Inflammatory macrophage (primary cell): ENCODE measurements around the gene TBC1D21.
A peak's percentile ranks its signal among the peaks of the same experiment; 100 is the strongest.

Experiments used
- DNase-seq, 2 donors: peaks; one replicate each; pipeline ENCODE4 v3.0.0-alpha.2; 2020 to 2022

Gene TBC1D21

DNA sequence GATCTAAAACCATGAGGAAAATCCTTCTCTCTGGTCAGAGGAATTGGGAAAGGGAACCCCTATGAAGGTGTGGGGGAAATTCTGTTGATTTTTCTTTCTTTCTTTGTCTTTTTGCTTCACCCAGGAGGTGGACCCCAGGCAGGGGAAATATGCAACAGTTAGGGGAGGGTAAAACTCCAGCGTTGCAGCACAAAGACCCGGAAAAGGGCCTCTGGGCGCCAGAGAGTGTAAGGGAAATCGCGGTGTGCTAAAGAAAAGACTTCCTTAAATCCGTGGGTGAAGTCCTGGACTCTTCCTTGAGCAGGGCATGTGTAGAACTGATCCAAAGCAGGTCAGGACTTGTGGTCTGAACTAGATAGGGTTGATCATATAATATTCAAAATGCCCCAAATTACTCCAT is 11.1 kb upstream of the TBC1D21 start:
- no peak for DNase-seq

- DNase-seq, result no peak
Observed at GRCh38 chr15:73865379-73865778, 8.0 kb upstream of the TBC1D21 start.

DNA sequence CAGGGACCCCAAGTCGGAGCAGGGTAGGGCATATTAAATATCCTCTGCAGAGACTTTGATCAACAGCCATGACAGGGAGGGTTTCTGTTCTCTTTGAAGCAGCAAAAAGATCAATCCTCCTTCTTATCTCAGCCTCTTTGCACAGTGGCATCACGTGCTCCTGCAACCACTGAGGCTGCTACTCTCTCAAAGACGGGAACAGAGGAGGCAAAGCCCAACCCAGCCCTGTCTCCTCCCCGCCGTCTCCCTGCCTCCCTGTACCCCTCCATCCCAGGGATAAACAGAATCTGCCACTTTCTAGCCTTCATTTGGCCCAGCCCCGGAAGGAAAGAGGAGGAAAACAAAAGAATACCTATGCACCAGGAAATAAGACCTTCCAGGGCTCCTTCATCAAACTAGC is 7.5 kb upstream of the TBC1D21 start:
- DNase-seq, result no peak

DNA sequence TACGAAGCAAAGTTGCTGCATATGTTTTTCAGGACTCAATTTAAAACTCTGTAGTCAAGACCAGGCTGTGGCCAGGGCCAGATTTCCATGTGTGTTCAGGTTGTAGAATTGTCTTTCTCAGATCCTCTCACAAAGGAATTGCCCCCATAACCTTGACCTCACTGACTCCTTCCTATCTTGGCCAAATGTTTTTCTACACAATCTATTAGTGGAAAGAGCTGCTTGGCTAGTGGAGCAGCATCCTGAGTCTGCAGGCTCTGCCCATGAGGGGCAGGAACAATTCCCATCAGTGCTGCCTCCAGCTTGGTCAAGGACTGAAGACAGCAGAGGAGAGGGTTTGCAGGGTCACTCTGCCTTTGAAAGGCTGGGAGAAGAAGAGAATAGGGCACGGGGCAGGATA is 6.9 kb upstream of the TBC1D21 start:
- no peak for DNase-seq

DNA sequence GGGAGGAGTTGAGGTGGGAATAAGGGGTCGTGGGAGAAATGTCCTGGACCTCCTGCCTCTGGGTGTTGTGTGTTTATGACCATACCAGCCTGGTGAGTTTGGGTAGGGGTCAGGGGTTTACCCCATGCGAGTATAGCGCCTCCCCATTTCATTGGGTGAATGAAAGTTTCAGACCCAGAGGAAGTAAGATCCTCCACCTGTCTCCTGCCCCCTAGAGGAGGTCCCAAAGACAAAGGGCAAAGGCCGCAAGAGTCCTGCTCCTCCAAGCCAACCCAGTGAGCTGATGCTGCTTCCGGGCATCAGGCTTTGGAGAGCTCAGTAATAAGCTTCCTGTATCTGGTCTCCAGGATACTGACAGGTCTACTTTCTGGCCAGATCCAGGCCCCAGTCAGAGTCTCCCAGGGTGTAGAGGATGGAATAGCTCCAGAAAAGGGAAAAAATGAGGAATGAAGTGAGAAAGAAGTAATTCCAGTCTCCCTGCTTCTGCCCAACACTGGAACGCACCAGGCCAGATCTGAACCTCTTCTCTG is 6.4 kb upstream of the TBC1D21 start:
- no peak for DNase-seq

- no peak for DNase-seq
Observed at GRCh38 chr15:73867426-73867825, 5.9 kb upstream of the TBC1D21 start.

- no peak for DNase-seq
Observed at GRCh38 chr15:73867956-73868355, 5.4 kb upstream of the TBC1D21 start.

DNA sequence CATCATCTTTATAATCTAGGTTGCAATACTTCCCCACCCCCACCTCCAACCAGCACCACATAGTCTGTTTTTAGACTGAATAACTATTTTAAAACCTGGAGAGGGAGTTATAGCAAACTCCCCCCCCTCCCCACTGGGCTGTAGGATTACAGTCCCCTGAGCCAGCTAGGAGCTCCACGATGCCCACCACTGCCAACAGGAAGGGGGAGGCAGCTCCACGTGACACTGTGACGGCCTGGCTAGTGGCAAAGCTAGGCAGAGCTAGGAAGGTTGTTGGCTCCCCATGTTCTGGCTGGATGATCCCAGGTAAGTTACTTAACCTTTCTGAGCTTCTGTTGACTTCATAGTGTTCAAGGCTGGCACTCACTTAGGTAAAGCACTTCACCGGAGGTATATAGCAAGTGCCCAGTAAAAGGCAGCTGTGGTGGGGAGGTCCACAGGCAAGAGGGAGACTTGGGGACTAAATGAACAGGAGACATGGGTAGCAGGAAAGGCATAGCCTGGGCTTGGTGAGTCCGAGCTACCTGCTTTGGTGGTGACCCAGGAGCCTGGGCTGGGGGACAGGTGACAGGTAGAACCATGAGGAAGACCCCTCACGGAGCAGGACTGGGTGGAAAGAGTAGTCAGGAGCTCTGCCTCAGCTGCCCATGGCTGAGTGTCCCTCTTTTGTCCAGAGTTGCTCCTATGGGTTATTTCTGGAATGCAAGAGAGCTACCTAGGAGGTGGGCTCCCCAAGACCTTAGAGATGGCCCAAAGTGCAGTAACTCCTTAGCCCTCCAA is 4.0 kb upstream of the TBC1D21 start:
- no peak for DNase-seq

DNA sequence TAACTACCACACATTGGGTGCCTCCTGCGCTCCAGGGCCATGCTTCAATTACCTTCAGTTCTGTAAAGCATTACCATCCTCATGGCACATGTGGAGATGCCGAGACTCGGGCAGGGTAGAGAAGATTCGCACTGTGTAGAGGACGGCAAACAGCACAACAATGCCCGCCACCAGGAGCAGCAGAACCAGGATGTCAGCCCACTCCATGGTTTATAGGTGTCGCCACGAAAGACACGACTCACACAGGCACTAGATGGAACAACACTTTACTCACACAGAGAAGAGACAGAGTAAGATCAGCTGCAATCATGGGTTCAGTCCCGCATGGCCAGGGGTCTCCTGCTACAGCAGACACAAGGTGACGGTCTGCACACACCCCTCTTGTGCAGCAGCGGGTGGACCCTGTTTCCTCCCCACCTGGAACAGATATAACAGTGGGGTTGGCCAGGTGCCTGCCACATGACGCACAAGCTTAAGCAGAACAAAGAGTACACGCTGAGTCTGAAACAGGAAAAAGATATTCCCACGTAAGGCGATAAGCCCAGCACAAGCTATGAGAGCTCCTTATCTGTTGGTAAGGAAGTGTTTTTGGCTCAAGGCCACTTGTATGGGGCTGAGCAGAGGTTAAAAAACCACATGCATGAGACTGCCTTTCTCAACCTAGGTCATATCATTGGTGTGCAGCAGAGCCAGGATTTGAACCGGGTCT is 2.5 kb upstream of the TBC1D21 start:
- DNase-seq, result no peak

DNA sequence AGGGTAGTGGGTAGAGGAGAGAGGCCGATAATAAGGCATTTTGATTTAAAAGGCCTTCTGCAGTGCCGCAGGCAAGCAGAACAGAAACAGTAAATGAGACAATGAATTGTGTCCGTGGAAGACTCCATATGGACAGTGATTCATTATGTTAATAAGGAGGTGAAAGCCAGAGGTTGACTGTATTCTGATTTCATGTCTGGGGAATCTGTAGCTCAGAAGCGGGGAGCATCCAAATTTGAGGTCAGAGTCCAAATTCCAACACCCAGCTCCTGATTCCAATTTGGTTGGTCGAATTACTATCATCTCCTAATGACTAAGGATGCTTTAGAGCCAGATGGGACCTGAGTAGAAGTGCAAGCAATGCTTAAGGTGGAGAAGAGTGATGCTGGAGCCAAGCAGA is 1.0 kb upstream of the TBC1D21 start:
- no peak for DNase-seq

GRCh38 chr15:73873889-73874511 is 636 bp downstream of the TBC1D21 start:
- peak; percentile 50 to 56 for DNase-seq

- no peak for DNase-seq
Observed at GRCh38 chr15:73879426-73879825, 6.1 kb downstream of the TBC1D21 start.

GRCh38 chr15:73881579-73882320 is 8.4 kb downstream of the TBC1D21 start:
- no peak for DNase-seq

GRCh38 chr15:73882761-73883419 is 9.5 kb downstream of the TBC1D21 start:
- DNase-seq, result no peak

DNA sequence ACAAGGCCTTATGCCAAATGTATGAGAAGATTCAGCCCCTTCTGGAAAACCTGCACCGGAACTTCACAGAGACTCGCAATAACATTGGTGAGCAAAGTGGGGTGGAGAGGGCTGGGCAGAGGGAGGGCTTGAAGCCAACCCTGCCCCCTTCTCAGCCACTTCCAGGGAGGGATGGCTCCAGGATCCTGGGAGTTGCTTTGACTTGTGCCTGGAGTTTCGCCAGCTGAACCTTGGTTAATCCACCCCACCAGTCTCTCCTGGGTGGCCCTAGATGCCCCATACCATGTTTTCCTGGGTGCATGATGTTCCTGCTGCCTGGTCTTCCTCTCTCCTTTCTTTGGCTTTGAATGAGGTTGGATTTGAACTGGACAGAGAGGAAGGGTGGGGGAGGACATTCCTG is 10.8 kb downstream of the TBC1D21 start:
- no peak for DNase-seq

- no peak for DNase-seq
Observed at GRCh38 chr15:73885954-73886700, 12.8 kb downstream of the TBC1D21 start.

- no peak for DNase-seq
Observed at GRCh38 chr15:73886717-73887345, 13.5 kb downstream of the TBC1D21 start.

- DNase-seq, result no peak
Observed at GRCh38 chr15:73887481-73887880, 14.1 kb downstream of the TBC1D21 start.

- DNase-seq, result no peak
Observed at GRCh38 chr15:73888224-73889041, 15.1 kb downstream of the TBC1D21 start.
